GM23338 (cell line): ENCODE data around the gene GADL1.

Experiments
- CREB1 ChIP-seq: fragments of 250-450 bp; sonication (Bioruptor Pico); IDR thresholded peaks from 2 replicates; pipeline ENCODE4 v1.5.0; 2020; ENCODE audit warnings: low read depth, mild to moderate bottlenecking, moderate library complexity
- CTCF ChIP-seq, 2 experiments: fragments of 200-600 bp in 1 of 2; sonication (generic) in 1 of 2; conservative IDR thresholded peaks; 2 replicates each; pipeline versions ENCODE4 v1.5.1 to v1.6.1; 2016 to 2017; ENCODE audit warnings: antibody characterized with exemption in 2 of 2, low read depth in 2 of 2, mild to moderate bottlenecking in 2 of 2, moderate library complexity in 1 of 2
- ETS1 ChIP-seq: IDR thresholded peaks from 2 replicates; pipeline ENCODE4 v1.6.1; 2016; ENCODE audit warnings: antibody characterized with exemption
- EZH2 ChIP-seq: fragments of 200-600 bp; sonication (generic); IDR thresholded peaks from one replicate; pipeline ENCODE4 v1.8.0; 2017; ENCODE audit warnings: antibody characterized with exemption, mild to moderate bottlenecking, low read depth; ENCODE audit not compliant: unreplicated experiment
- EZH2phosphoT487 ChIP-seq: fragments of 200-600 bp; sonication (generic); IDR thresholded peaks from one replicate; pipeline ENCODE4 v1.8.1; 2018; ENCODE audit warnings: antibody characterized with exemption; ENCODE audit not compliant: unreplicated experiment
- JUNB ChIP-seq: IDR thresholded peaks from one replicate; pipeline ENCODE4 v1.6.1; 2016; ENCODE audit warnings: antibody characterized with exemption; ENCODE audit not compliant: unreplicated experiment
- NANOG ChIP-seq: IDR thresholded peaks from 2 replicates; pipeline ENCODE4 v1.6.1; 2016; ENCODE audit warnings: antibody characterized with exemption, borderline replicate concordance
- POLR2AphosphoS5 ChIP-seq: IDR thresholded peaks from 2 replicates; pipeline ENCODE4 v1.6.1; 2016; ENCODE audit warnings: antibody characterized with exemption, low read depth
- REST ChIP-seq: IDR thresholded peaks from one replicate; pipeline ENCODE4 v1.6.1; 2018; ENCODE audit warnings: antibody characterized with exemption; ENCODE audit not compliant: unreplicated experiment
- STAT1 ChIP-seq: IDR thresholded peaks from one replicate; pipeline ENCODE4 v1.6.1; 2016; ENCODE audit warnings: antibody characterized with exemption; ENCODE audit not compliant: unreplicated experiment
- ZNF114 ChIP-seq: fragments of 250-450 bp; sonication (Bioruptor Pico); IDR thresholded peaks from 2 replicates; pipeline ENCODE4 v1.5.0; 2020; ENCODE audit warnings: mild to moderate bottlenecking, moderate library complexity
- ZNF331 ChIP-seq: fragments of 250-450 bp; sonication (Bioruptor Pico); IDR thresholded peaks from 2 replicates; pipeline ENCODE4 v1.5.0; 2020; ENCODE audit warnings: low read depth, mild to moderate bottlenecking, moderate library complexity
- ZNF462 ChIP-seq: fragments of 250-450 bp; sonication (Bioruptor Pico); IDR thresholded peaks from 2 replicates; pipeline ENCODE4 v1.5.0; 2020; ENCODE audit warnings: mild to moderate bottlenecking, moderate library complexity

GRCh38 chr3:30743641-30744317, 150.7 kb downstream of the GADL1 start:
- TF ChIP-seq EZH2 (no peak), CTCF (conservative IDR thresholded peaks at IDR 0.05; ENCODE audit: low read depth in 2 of 2) (no peak), POLR2AphosphoS5 (no peak), EZH2phosphoT487 (no peak), NANOG (no peak), ZNF331 (no peak), ETS1 (no peak), REST (no peak), CREB1 (CRISPR knock-in tag) (no peak), STAT1 (no peak), JUNB (no peak), ZNF462 (CRISPR knock-in tag) (no peak), ZNF114 (CRISPR knock-in tag) (no peak)
